Muscle of back (tissue), 13 donors: Measurements from ENCODE around the gene PPP1R12C. TPM values are rescaled to one million over a fixed set of nuclear protein-coding genes. Genes with fewer than 3 reads are reported as not detected.
A peak's percentile ranks its signal among the peaks of the same experiment; 100 is the strongest.
"Not testable (repeated sequence)": the region's sequence is repeated elsewhere in the genome, so short reads cannot be mapped to it uniquely, and the experiment has no call there.

Experiments
- DNase-seq, 3 donors: peaks; one replicate each; pipeline versions ENCODE4 v3.0.0 to v3.0.0-alpha.2; 2013
- long read RNA-seq, 9 donors: transcript quantifications; one replicate each; lab custom pipeline, GENCODE V29; 2026
- polyA plus RNA-seq, 10 donors: library from polyadenylated mRNA; unstranded; fragments of 120-200 nt; gene quantifications; one replicate each; pipeline ENCODE4 v1.2.1, GENCODE V29; 2013; ENCODE audit not compliant: insufficient read length in 10 of 10

The PPP1R12C gene
- polyA plus RNA-seq, result 100 to 1,000 TPM in 1 of 10 donors, 10 to 100 TPM in 9; 49.8 to 104 (median 82.2) TPM
- long read RNA-seq, donor 1, partial matches to known transcripts, result 0 of 6 reads
- long read RNA-seq, donor 1, other reads (novel, unspliced or antisense), result 0 of 6 reads
- long read RNA-seq, donor 2, full-length matches to known transcripts, result 4 of 4 reads
- long read RNA-seq, donor 2, partial matches to known transcripts, result 0 of 4 reads
- long read RNA-seq, donor 2, other reads (novel, unspliced or antisense), result 0 of 4 reads
- long read RNA-seq, donor 3, result 0 reads
- long read RNA-seq, donor 4, partial matches to known transcripts, result 0 of 2 reads
- long read RNA-seq, donor 4, other reads (novel, unspliced or antisense), result 0 of 2 reads
- long read RNA-seq, donor 5, partial matches to known transcripts, result 5 of 6 reads
- long read RNA-seq, donor 5, other reads (novel, unspliced or antisense), result 0 of 6 reads
- long read RNA-seq, donor 6, partial matches to known transcripts, result 0 of 1 reads
- long read RNA-seq, donor 6, other reads (novel, unspliced or antisense), result 0 of 1 reads
- long read RNA-seq, donor 7, partial matches to known transcripts, result 0 of 2 reads
- long read RNA-seq, donor 7, other reads (novel, unspliced or antisense), result 0 of 2 reads
- long read RNA-seq, donor 8, partial matches to known transcripts, result 0 of 1 reads
- long read RNA-seq, donor 8, other reads (novel, unspliced or antisense), result 0 of 1 reads
- long read RNA-seq, donor 9, result 0 reads

DNA sequence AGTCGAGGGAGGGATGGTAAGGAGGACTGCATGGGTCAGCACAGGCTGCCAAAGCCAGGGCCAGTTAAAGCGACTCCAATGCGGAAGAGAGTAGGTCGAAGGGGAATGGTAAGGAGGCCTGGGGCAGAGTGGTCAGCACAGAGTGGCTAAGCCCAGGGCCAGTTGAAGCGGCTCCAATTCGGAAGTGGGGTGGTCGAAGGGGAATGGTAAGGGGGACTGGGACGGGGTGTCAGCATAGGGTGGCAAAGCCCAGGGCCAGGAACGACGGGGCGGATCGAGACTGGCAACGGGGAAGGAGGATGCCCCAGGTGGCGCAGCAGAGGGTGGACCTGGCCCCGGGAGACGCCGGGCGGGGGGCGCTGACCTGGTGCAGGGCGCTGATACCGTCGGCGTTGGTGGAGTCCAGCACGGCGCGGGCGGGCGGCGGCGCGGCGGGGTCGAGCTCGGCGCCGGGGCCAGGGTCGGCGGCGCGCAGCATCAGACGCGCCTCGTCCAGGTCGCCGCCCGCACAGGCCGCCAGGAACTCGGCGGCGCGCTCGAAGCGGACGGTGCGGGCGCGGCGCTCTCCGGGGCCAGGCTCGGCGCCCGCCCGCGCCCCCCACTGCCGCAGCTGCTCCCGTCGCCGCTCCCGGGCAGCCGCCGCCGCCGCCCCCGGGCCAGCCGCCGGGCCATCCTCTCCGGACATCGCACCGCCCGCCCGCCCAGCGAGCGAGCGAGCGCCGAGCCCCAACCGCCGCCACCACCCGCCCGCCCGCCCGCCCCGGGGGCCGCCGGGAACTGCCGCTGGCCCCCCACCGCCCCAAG lies at the start of gene PPP1R12C:
TSS of gene PPP1R12C (minus strand) at position 779 of the 804 bp plus-strand sequence. CDS start at position 685, 94 bp downstream.
- DNase-seq, result peak in 1 of 3 donors; percentile 73

GRCh38 chr19:55166530-55167268 lies 49.3 kb upstream of the PPP1R12C start, which contains the start of gene DNAAF3:
Gene DNAAF3 (minus strand): TSS chr19:55166613. CDS start chr19:55166413, 200 bp downstream.
- peak; percentile 87 to 95 (median 93) for DNase-seq

DNA sequence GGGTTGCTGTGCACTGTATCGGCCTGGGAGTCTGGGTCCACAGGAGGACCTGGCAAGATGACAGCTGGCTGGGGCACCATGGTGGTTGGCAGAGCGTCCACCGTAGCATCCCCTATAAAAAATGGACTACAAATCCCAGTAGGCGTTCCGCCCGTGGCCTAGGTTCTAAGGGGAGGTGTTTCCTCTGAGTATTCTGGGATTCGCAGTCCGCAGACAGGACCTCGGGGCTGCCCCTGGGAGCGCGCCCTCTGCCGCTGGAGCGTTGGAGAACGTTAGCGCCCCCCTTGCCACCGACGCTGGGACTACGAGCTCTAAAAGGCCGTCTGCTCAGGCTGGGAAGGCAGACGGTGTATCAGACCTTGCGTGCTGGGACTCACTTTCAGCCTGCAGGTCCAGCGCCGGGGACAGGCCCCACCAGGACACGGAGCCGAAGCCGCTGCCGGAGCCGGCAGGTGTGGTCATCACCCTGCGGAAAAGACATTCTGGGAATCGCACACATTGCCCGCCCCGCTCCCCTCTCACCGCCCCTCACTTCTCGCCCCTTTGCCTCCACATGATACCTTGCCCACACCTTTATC lies 48.6 kb upstream of the PPP1R12C start:
- DNase-seq, result peak in 2 of 3 donors; percentile 52 to 75

GRCh38 chr19:55161571-55162322 lies 44.3 kb upstream of the PPP1R12C start:
- no peak for DNase-seq

DNA sequence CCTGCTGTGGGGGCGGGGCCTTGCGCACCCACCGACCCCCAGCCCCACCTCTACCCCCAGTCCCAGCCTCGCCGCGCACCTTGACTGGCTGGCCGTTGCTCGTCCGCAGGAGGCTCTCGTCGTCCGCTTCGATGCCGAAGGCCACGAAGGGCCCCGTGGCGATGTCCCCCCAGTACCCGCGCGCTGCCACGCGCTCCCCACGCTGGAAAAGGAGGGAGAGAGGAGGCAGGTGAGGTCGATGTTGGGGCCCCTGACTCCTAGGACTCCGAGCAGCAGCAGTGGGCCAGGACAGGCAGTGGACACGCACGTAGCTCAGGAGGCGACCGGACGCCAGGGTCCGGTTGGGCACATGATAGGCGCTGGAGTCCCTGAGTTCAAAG lies 43.5 kb upstream of the PPP1R12C start:
- no peak for DNase-seq

DNA sequence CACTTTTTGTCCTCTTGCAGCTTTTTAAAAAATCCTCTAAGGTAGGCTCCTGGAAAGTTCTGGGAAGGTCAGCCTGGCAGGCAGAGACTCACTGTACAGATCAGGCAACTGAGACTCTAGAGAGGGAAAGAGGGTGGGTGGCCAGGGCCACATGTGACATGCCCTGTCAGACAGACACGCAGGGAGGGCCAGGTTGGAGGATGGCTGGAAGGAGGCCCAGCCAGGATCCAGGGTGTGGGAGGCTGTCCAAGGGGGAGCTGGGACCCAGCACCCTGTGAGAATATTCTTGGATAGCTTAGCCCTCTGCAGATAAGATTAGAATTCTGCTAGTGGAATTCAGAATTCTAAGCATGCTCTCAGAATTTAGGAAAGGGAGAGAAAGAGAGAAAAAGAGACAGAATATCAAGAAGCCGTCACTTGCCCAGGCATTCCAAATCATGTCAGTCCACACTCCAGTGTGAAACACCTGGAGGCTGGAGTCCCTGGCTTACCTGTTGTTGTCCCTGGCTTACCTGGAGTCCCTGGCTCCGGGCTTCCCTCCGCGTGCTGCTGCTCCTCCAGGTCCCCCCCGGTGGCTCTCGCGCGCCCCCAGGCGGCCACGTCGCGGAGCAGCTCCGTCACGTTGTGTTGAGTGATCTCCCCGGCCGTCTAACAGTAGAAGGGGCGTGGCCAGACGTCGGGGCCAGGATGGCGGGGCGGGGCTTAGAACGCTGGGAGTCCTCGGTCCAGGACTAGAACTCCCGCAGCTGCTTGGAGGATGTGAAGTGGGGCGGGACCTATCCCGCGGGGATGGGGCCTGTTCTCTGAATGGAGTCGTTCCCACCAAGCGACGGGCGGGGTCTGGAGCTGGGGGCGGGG lies 42.9 kb upstream of the PPP1R12C start:
- DNase-seq, result peak; percentile 61 to 83 (median 81)

- DNase-seq, result no peak
Observed at GRCh38 chr19:55158848-55159749, 41.7 kb upstream of the PPP1R12C start.

DNA sequence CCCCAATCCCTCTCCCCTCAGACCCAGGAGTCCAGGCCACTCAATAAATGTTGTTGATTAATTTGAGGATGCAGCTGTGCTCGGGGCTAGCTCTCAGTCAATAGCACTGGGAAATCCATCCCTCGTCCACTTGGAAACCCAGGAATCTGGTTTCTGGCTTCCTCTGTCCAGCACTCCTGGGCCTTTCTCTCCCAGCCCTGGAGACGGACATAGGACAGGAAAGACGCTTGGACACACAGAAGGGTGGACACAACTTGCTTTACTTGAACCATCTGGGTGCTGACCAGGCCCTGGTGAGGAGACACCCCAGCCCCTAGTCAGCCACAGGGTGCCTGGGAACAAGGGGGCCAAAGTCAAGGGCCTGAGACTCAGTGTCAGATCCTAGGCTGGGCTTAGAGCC lies 41.0 kb upstream of the PPP1R12C start:
- DNase-seq, result no peak

GRCh38 chr19:55157064-55157908 lies 39.8 kb upstream of the PPP1R12C start, which contains the start of gene TNNI3:
Gene TNNI3 (minus strand): TSS chr19:55157732. CDS start chr19:55157589, 143 bp downstream.
- DNase-seq, result no peak

- DNase-seq, result no peak
Observed at GRCh38 chr19:55156202-55157063, 39.0 kb upstream of the PPP1R12C start.

DNA sequence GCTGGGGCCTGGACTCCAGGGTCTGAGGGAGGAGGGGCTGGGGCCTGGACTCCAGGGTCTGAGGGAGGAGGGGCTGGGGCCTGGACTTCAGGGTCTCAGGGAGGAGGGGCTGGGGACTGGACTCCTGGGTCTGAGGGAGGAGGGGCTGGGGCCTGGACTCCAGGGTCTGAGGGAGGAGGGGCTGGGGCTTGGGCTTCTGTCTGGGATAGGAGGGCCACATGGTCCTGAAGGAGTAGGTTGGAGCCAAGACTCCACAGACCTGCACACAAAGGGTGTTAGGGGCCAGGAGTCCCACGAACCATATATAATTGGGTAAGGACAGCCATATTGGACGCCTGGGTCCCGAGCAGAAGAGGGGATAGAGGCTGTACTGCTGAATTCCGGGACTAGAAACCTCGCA lies 38.3 kb upstream of the PPP1R12C start:
- DNase-seq, result not testable (repeated sequence)

GRCh38 chr19:55153652-55154264 lies 36.3 kb upstream of the PPP1R12C start:
- no peak for DNase-seq

- no peak for DNase-seq
Observed at GRCh38 chr19:55152017-55152416, 34.6 kb upstream of the PPP1R12C start.

- no peak for DNase-seq
Observed at GRCh38 chr19:55149078-55150003, 31.9 kb upstream of the PPP1R12C start, which contains the start of gene TNNT1. Gene TNNT1 (minus strand): TSS chr19:55149206. CDS start chr19:55147157, 2,049 bp downstream.
